GM10248 (cell line): ENCODE results near the gene USP17L25.
"Not testable (repeated sequence)": the region's sequence is repeated elsewhere in the genome, so short reads cannot be mapped to it uniquely, and the experiment has no call there.

Experiments used
- CTCF ChIA-PET: fragments of 300-600 bp; sonication (Branson Sonifier 250); formaldehyde crosslinking; extraction: SDS; loops from one replicate; lab custom pipeline; 2021; ENCODE audit warnings: antibody characterized with exemption; lab: Yijun Ruan, JAX
- POLR2A ChIA-PET: fragments of 350-650 bp; sonication (Branson Sonifier 250); formaldehyde crosslinking; extraction: SDS; loops from one replicate; lab custom pipeline; 2020; ENCODE audit warnings: antibody characterized with exemption; lab: Yijun Ruan, JAX
- DNase-seq: peaks from one replicate; pipeline ENCODE4 v3.0.0; 2012; ENCODE audit errors: extremely low spot score

USP17L25 gene, protein sequence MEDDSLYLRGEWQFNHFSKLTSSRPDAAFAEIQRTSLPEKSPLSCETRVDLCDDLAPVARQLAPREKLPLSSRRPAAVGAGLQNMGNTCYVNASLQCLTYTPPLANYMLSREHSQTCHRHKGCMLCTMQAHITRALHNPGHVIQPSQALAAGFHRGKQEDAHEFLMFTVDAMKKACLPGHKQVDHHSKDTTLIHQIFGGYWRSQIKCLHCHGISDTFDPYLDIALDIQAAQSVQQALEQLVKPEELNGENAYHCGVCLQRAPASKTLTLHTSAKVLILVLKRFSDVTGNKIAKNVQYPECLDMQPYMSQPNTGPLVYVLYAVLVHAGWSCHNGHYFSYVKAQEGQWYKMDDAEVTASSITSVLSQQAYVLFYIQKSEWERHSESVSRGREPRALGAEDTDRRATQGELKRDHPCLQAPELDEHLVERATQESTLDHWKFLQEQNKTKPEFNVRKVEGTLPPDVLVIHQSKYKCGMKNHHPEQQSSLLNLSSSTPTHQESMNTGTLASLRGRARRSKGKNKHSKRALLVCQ

DNA sequence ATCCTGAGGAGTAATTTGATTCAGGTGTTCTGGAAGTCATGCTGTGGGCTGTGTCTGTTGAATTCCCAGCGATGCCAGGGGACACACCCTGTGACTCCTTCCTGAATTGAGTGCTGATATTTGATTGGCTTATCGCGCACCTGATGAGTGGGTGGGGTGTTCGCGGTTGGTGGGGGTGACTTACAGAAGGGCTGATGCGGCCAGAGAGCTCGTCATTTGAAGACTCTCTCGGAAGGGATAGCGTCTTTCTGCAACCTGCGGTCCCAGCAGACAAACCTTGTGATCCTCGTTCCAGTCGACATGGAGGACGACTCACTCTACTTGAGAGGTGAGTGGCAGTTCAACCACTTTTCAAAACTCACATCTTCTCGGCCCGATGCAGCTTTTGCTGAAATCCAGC lies at the start of gene USP17L25:
USP17L25 (plus strand) TSS at position 301 of the 400 bp plus-strand sequence; CDS start at position 301, 0 bp downstream.
- POLR2A ChIA-PET, DNase-seq, CTCF ChIA-PET: not testable (repeated sequence)

DNA sequence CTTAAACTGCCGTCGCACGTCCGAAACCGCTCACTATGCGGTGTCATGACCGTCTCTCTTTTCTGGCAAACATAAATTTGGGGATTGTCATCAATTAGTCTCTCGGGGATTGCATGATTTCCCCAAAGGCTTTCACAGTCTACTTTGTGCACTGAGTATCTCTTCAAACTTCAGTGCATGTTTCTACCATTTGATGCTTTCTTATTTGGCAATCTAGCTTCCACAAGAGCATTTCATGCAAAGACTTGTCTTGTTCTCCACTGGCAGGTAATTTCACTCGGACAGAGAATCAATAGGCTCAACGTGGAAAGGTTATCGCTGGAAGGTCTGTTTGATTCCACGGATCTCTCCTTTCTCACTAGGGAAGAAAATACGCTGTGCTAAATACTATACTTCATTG lies 5.5 kb upstream of the USP17L25 start:
- CTCF ChIA-PET, POLR2A ChIA-PET, DNase-seq: not testable (repeated sequence)

DNA sequence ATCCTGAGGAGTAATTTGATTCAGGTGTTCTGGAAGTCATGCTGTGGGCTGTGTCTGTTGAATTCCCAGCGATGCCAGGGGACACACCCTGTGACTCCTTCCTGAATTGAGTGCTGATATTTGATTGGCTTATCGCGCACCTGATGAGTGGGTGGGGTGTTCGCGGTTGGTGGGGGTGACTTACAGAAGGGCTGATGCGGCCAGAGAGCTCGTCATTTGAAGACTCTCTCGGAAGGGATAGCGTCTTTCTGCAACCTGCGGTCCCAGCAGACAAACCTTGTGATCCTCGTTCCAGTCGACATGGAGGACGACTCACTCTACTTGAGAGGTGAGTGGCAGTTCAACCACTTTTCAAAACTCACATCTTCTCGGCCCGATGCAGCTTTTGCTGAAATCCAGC lies 4.8 kb upstream of the USP17L25 start, which contains the start of gene USP17L24:
USP17L24 (plus strand) TSS at position 301 of the 400 bp plus-strand sequence; CDS start at position 301, 0 bp downstream.
- POLR2A ChIA-PET, CTCF ChIA-PET, DNase-seq: not testable (repeated sequence)

DNA sequence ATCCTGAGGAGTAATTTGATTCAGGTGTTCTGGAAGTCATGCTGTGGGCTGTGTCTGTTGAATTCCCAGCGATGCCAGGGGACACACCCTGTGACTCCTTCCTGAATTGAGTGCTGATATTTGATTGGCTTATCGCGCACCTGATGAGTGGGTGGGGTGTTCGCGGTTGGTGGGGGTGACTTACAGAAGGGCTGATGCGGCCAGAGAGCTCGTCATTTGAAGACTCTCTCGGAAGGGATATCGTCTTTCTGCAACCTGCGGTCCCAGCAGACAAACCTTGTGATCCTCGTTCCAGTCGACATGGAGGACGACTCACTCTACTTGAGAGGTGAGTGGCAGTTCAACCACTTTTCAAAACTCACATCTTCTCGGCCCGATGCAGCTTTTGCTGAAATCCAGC lies 4.6 kb downstream of the USP17L25 start, which contains the start of gene USP17L26:
USP17L26 (plus strand) TSS at position 301 of the 400 bp plus-strand sequence; CDS start at position 301, 0 bp downstream.
- CTCF ChIA-PET, POLR2A ChIA-PET: not testable (repeated sequence)

DNA sequence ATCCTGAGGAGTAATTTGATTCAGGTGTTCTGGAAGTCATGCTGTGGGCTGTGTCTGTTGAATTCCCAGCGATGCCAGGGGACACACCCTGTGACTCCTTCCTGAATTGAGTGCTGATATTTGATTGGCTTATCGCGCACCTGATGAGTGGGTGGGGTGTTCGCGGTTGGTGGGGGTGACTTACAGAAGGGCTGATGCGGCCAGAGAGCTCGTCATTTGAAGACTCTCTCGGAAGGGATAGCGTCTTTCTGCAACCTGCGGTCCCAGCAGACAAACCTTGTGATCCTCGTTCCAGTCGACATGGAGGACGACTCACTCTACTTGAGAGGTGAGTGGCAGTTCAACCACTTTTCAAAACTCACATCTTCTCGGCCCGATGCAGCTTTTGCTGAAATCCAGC lies 9.4 kb downstream of the USP17L25 start, which contains the start of gene USP17L5:
USP17L5 (plus strand) TSS at position 301 of the 400 bp plus-strand sequence; CDS start at position 301, 0 bp downstream.
- DNase-seq, CTCF ChIA-PET, POLR2A ChIA-PET: not testable (repeated sequence)

More for the DNA sequence above, 4.6 kb downstream of the USP17L25 start, which contains the start of gene USP17L26:
- not testable (repeated sequence) for DNase-seq

DNA sequence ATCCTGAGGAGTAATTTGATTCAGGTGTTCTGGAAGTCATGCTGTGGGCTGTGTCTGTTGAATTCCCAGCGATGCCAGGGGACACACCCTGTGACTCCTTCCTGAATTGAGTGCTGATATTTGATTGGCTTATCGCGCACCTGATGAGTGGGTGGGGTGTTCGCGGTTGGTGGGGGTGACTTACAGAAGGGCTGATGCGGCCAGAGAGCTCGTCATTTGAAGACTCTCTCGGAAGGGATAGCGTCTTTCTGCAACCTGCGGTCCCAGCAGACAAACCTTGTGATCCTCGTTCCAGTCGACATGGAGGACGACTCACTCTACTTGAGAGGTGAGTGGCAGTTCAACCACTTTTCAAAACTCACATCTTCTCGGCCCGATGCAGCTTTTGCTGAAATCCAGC lies 14.1 kb downstream of the USP17L25 start, which contains the start of gene USP17L27:
USP17L27 (plus strand) TSS at position 301 of the 400 bp plus-strand sequence; CDS start at position 301, 0 bp downstream.
- DNase-seq, POLR2A ChIA-PET, CTCF ChIA-PET: not testable (repeated sequence)

DNA sequence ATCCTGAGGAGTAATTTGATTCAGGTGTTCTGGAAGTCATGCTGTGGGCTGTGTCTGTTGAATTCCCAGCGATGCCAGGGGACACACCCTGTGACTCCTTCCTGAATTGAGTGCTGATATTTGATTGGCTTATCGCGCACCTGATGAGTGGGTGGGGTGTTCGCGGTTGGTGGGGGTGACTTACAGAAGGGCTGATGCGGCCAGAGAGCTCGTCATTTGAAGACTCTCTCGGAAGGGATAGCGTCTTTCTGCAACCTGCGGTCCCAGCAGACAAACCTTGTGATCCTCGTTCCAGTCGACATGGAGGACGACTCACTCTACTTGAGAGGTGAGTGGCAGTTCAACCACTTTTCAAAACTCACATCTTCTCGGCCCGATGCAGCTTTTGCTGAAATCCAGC lies 18.9 kb downstream of the USP17L25 start, which contains the start of gene USP17L28:
USP17L28 (plus strand) TSS at position 301 of the 400 bp plus-strand sequence; CDS start at position 301, 0 bp downstream.
- CTCF ChIA-PET, DNase-seq, POLR2A ChIA-PET: not testable (repeated sequence)

DNA sequence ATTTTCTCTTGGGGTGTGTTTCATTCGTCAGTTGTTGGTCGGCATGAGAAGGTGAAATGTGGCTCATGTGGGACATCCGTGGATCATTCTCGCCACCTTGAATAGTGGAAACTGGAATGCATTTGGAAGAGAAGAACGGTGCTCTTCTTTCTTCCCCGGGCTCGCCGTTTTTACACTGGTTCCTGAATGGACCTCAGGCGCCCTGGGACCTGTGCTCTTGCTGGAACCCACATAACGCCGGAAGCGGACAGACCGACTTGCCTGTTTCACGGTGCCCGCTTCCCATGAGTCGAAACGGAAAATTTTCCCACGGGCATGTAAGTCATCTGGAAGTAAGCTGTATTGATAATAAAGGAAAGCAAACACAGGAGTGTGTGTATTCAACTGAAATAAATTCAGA lies 21.2 kb downstream of the USP17L25 start:
- CTCF ChIA-PET, DNase-seq, POLR2A ChIA-PET: not testable (repeated sequence)

DNA sequence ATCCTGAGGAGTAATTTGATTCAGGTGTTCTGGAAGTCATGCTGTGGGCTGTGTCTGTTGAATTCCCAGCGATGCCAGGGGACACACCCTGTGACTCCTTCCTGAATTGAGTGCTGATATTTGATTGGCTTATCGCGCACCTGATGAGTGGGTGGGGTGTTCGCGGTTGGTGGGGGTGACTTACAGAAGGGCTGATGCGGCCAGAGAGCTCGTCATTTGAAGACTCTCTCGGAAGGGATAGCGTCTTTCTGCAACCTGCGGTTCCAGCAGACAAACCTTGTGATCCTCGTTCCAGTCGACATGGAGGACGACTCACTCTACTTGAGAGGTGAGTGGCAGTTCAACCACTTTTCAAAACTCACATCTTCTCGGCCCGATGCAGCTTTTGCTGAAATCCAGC lies 23.6 kb downstream of the USP17L25 start, which contains the start of gene USP17L29:
USP17L29 (plus strand) TSS at position 301 of the 400 bp plus-strand sequence; CDS start at position 301, 0 bp downstream.
- POLR2A ChIA-PET, CTCF ChIA-PET, DNase-seq: not testable (repeated sequence)

DNA sequence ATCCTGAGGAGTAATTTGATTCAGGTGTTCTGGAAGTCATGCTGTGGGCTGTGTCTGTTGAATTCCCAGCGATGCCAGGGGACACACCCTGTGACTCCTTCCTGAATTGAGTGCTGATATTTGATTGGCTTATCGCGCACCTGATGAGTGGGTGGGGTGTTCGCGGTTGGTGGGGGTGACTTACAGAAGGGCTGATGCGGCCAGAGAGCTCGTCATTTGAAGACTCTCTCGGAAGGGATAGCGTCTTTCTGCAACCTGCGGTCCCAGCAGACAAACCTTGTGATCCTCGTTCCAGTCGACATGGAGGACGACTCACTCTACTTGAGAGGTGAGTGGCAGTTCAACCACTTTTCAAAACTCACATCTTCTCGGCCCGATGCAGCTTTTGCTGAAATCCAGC lies 33.1 kb downstream of the USP17L25 start, which contains the start of gene USP17L30:
USP17L30 (plus strand) TSS at position 301 of the 400 bp plus-strand sequence; CDS start at position 301, 0 bp downstream.
- DNase-seq, CTCF ChIA-PET, POLR2A ChIA-PET: not testable (repeated sequence)

DNA sequence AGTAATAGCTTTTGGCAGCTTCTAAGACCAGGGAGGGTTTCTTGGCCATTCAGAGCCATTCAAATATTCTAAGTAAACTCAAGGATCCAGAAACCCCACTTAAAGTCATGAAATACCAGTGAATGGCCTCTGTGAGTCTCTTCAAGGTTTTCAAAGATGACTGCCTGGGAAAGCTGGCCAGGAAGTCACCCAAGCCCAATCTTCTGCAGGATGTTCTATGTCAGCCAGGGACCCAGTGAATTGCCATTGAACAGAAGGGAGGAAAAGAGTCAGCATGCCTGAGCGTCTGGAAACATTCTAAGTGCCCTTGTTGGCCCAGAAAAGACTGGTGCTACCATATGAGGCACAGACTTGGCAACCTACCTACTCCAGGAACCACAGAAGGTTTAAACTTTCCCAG lies 50.2 kb downstream of the USP17L25 start:
- DNase-seq, CTCF ChIA-PET, POLR2A ChIA-PET: not testable (repeated sequence)
